ENCODE results near the gene RAET1G. TPM values are rescaled to one million over a fixed set of nuclear protein-coding genes. Genes with fewer than 3 reads are reported as not detected.
A peak's percentile ranks its signal among the peaks of the same experiment; 100 is the strongest.
"Not testable (repeated sequence)": the region's sequence is repeated elsewhere in the genome, so short reads cannot be mapped to it uniquely, and the experiment has no call there.

RAET1G gene
- total RNA-seq, 6 experiments from 2014 or later: 0.64 to 1.1 (median 0.83) TPM

DNA sequence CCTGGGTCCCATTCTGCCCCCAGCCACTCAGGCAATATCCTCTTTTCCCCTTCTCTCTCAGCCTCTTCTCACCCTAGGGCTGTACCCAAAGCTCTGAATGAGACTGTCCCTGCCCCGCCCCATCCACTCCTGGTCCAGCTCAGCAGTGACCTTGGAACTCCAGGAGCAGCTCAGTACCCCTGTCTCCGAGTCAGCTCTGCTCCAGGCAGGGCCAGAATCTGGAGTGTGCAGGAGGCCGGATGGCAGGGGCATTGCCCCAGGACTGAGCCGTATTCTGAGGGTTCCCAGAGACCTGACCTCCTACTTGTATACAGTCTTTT lies 2.0 kb upstream of the RAET1G start:
- peaks cover 20% of the 10 kb centered on the region for H3K4me1 Mint-ChIP-seq (ENCODE audit: low read depth)
- TF ChIP-seq, protein P1, sequence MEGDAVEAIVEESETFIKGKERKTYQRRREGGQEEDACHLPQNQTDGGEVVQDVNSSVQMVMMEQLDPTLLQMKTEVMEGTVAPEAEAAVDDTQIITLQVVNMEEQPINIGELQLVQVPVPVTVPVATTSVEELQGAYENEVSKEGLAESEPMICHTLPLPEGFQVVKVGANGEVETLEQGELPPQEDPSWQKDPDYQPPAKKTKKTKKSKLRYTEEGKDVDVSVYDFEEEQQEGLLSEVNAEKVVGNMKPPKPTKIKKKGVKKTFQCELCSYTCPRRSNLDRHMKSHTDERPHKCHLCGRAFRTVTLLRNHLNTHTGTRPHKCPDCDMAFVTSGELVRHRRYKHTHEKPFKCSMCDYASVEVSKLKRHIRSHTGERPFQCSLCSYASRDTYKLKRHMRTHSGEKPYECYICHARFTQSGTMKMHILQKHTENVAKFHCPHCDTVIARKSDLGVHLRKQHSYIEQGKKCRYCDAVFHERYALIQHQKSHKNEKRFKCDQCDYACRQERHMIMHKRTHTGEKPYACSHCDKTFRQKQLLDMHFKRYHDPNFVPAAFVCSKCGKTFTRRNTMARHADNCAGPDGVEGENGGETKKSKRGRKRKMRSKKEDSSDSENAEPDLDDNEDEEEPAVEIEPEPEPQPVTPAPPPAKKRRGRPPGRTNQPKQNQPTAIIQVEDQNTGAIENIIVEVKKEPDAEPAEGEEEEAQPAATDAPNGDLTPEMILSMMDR (IDR thresholded peaks at IDR 0.05): no peak
- peaks cover 33% of the 10 kb centered on the region for H3K27me3 Mint-ChIP-seq (ENCODE audit: insufficient read depth)
- no peak for DNase-seq
- H3K27ac Mint-ChIP-seq: no peak overlapping the region; the same call in 1 of the 2 replicates
- no peaks in the 10 kb centered on the region for H3K36me3 Mint-ChIP-seq (ENCODE audit: low read depth)
- H3K4me3 Mint-ChIP-seq: no peak overlapping the region
- H3K9me3 Mint-ChIP-seq: no peaks in the 10 kb centered on the region

DNA sequence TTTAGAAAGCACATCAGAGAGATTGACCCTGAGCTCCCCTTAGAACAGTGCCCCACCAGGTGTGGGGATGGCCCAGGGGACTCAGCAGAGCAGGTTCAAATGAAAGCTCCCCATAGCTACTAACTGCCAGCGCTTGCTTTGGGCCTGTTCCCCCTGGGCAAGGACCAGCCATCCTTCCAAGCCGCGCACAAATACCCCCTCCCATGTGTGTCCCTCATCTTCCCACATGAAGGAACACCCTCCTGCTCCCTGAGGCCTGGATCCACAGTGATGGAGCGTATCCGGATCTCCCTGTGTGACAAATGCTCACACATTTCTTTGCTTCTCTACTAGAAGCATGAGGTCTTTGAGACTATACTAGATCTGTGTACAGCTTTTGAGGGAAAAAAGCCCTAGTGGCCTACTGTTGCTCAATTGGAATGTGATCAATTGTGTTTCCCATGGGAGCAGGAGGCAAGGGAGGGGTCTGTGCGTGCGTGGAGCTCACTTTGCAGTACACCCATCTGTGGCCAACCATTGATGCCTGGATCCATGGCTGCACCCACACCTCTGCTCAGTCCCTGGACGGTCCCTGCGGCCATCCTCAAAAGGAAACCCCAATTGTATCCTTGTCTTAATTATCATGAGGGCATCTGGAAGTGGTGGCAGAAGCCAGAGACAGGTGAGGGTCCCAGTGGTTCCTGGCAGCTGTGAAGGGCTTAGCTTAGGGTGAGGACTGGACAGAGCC lies 1.4 kb upstream of the RAET1G start:
- Mint-ChIP-seq H3K27me3 (ENCODE audit: insufficient read depth) (peaks cover 30% of the 10 kb centered on the region), H3K4me3 (peak overlapping the region; percentile 36; the same call in 1 of the 2 replicates), H3K36me3 (ENCODE audit: low read depth) (no peaks in the 10 kb centered on the region), H3K27ac (no peak overlapping the region), H3K9me3 (no peaks in the 10 kb centered on the region), H3K4me1 (ENCODE audit: low read depth) (peaks cover 20% of the 10 kb centered on the region)
- TF ChIP-seq, protein P1 (IDR thresholded peaks at IDR 0.05): no peak
- DNase-seq: no peak

DNA sequence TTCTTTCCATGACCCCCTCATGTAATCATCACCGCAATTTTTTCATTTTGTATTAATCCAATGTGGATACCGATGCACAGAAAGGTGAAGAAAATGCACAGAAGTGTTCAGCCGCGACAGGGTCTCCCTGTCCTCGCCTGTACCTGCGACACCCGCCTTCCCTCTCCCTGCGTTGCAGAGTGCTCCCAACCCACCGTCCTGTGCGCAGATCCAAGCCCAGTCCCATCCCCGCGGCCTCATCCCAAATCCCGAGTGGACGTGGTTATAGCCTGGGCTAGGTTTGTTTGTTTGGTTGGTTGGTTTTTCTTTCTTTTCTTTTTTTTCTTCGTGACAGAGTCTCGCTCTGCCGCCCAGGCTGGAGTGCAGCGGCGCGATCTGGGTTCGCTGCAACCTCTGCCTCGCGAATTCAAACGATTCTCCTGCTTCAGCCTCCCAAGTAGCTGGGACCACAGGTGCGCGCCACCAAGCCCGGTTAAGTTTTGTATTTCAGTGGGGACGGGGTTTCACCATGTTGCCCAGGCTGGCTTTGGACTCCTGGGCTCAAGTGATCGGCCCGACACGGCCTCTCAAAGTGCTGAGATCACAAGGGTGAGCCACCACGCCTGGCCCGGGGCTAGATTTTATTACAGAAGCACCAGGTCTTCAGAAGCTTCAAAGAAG lies 536 bp upstream of the RAET1G start:
- TF ChIP-seq, protein P1 (IDR thresholded peaks at IDR 0.05): no peak

DNA sequence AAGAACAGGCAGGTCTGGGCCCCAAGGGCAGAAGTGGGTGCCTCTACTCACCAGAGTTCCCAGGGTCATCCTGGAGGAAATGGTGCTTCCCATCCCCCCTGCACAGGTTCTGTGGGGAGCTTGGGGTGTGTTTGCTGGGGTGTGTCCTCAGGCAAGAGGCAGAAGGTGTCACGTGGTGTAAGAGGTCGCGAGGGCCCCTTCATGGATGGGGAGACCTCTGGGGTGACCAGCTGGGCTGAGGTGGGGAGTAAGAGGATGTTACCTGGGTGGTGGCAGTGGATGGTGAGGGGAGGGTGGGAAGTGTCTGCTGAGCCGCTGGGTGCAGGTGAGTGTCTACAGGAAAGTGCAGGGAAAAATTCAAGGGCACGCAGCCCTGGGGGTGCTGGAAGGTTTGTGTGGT lies 830 bp downstream of the RAET1G start:
- H3K27me3 Mint-ChIP-seq (ENCODE audit: insufficient read depth): peaks cover 27% of the 10 kb centered on the region
- H3K9me3 Mint-ChIP-seq; H3K27ac Mint-ChIP-seq; DNase-seq; H3K36me3 Mint-ChIP-seq (ENCODE audit: low read depth): not testable (repeated sequence)
- peaks cover 20% of the 10 kb centered on the region for H3K4me1 Mint-ChIP-seq (ENCODE audit: low read depth)
- H3K4me3 Mint-ChIP-seq: peak overlapping the region; percentile 87

More for the DNA sequence above, 536 bp upstream of the RAET1G start:
- no peaks in the 10 kb centered on the region for H3K9me3 Mint-ChIP-seq
- peak overlapping the region; percentile 87 for H3K4me3 Mint-ChIP-seq
- H3K27me3 Mint-ChIP-seq (ENCODE audit: insufficient read depth): peaks cover 27% of the 10 kb centered on the region
- no peak overlapping the region for H3K27ac Mint-ChIP-seq
- peaks cover 20% of the 10 kb centered on the region for H3K4me1 Mint-ChIP-seq (ENCODE audit: low read depth)
- no peaks in the 10 kb centered on the region for H3K36me3 Mint-ChIP-seq (ENCODE audit: low read depth)
- DNase-seq: no peak

DNA sequence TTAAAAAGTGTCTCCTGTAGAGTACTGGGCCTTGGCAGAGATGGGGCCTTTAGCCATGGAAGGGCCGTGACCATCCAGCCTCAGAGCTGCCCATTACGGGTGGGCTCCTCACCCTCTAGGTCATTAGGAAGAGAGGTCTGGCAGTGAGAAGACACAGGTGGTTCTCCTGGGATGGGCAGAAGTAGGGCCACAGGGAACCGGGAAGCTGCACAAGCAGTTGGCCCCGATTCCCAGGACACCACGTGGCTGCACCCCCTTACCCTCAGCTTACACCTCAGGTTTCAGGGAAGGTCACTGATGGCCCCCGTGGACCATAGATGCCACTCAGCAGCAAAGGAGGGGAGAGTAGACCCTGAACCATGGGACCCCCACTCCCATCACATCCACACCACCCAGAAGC lies 1.6 kb downstream of the RAET1G start:
- H3K36me3 Mint-ChIP-seq (ENCODE audit: low read depth): no peaks in the 10 kb centered on the region
- DNase-seq: no peak
- H3K27me3 Mint-ChIP-seq (ENCODE audit: insufficient read depth): peaks cover 27% of the 10 kb centered on the region
- TF ChIP-seq, protein P1 (IDR thresholded peaks at IDR 0.05): no peak
- no peak overlapping the region for H3K27ac Mint-ChIP-seq
- no peak overlapping the region for H3K4me3 Mint-ChIP-seq
- H3K4me1 Mint-ChIP-seq (ENCODE audit: low read depth): peaks cover 18% of the 10 kb centered on the region
- no peaks in the 10 kb centered on the region for H3K9me3 Mint-ChIP-seq

DNA sequence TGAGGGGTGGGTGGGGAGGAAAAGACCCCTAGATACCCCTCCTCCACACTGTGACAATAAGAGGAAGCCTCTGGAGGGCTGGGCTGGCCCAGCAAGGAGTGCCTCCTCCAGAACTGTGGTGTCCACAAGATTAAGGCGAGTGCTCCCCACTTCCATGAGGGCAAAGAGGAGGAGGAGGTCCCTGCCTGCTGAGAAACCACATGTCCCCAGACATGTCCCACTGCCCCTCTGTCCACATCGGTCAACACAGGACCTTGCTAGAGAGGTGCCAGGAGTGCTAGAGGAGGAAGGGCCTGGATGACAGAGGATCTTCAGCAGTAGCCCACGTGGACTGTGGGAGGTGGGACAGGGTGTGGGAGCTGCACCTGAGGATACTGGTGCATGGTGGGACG lies 3.1 kb downstream of the RAET1G start:
- Mint-ChIP-seq H3K36me3 (ENCODE audit: low read depth) (no peaks in the 10 kb centered on the region), H3K4me3 (no peak overlapping the region), H3K27ac (no peak overlapping the region), H3K4me1 (ENCODE audit: low read depth) (peaks cover 9% of the 10 kb centered on the region; the same call in 1 of the 2 replicates), H3K27me3 (ENCODE audit: insufficient read depth) (peaks cover 27% of the 10 kb centered on the region), H3K9me3 (no peaks in the 10 kb centered on the region)
- TF ChIP-seq, protein P1 (IDR thresholded peaks at IDR 0.05): no peak
- DNase-seq: no peak

DNA sequence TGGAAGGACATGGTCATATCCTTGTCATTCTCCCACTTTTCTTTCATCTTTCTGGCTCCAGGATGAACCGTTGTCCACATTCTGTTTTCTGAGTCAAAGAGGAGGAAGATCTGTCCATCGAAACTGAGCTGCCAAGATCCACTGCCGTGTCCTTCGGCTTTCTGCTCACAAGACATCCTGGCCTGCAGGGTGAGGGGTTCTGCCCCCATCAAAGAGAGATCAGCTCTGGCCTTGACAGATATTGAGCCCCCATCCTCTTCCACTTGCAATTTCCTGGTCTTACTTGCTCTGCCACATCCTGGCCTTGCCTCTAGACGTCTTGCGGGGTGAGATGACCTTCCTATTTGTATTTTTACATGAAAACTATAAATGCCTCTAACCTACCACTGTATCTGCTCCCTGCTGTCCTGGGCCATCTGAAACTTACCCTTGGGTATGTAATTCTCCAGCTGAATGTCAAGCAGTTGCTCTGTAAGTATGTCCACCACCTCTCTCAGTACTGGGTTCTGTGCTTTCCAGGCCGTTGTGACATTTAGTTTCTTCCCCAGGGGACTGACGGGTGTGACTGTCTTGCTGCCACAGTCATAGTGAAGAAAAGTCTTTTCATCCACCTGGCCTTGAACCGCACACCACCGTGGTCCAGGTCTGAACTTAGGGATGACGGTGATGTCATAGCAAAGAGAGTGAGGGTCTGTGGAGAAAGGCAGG lies 3.6 kb downstream of the RAET1G start:
- not testable (repeated sequence) for H3K4me3 Mint-ChIP-seq; H3K36me3 Mint-ChIP-seq (ENCODE audit: low read depth); H3K27ac Mint-ChIP-seq; DNase-seq; H3K4me1 Mint-ChIP-seq (ENCODE audit: low read depth); H3K9me3 Mint-ChIP-seq
- peaks cover 30% of the 10 kb centered on the region for H3K27me3 Mint-ChIP-seq (ENCODE audit: insufficient read depth)

Measured in HFFc6 (cell line).